ENCODE measurements around the gene LAMA2. TPM values are rescaled to one million over a fixed set of nuclear protein-coding genes. Genes with fewer than 3 reads are reported as not detected.

The LAMA2 gene
- total RNA-seq, 2 donors from 2014 or later: 3.6 to 7.5 TPM

- TF ChIP-seq CTCF (IDR thresholded peaks at IDR 0.05): no peak
- intact Hi-C loops (cut with DNase I): no loop called here
- Histone ChIP-seq H3K4me1 (no peaks in the 10 kb centered on the region), H3K27ac (no peak overlapping the region), H3K9me3 (no peaks in the 10 kb centered on the region), H3K27me3 (no peaks in the 10 kb centered on the region), H3K9ac (ENCODE audit: low read depth in 2 of 2, low read length in 2 of 2) (no peak overlapping the region), H3K36me3 (no peaks in the 10 kb centered on the region), H3K4me3 (no peak overlapping the region)
- DNase-seq: no peak
Observed at GRCh38 chr6:129473546-129473945, 590.6 kb downstream of the LAMA2 start.

GRCh38 chr6:129475477-129476247 lies 592.7 kb downstream of the LAMA2 start:
- H3K4me1 ChIP-seq: no peaks in the 10 kb centered on the region
- no peaks in the 10 kb centered on the region for H3K9me3 ChIP-seq

GRCh38 chr6:129476248-129476564 lies 593.3 kb downstream of the LAMA2 start:
- H3K27me3 ChIP-seq: no peaks in the 10 kb centered on the region
- intact Hi-C loops (cut with DNase I): no loop called here
- no peaks in the 10 kb centered on the region for H3K36me3 ChIP-seq
- no peak for DNase-seq
- no peak overlapping the region for H3K4me3 ChIP-seq
- no peak overlapping the region for H3K27ac ChIP-seq
- TF ChIP-seq CTCF (IDR thresholded peaks at IDR 0.05): no peak
- H3K9ac ChIP-seq (ENCODE audit: low read depth in 2 of 2, low read length in 2 of 2): no peak overlapping the region
- no peaks in the 10 kb centered on the region for H3K9me3 ChIP-seq
- no peaks in the 10 kb centered on the region for H3K4me1 ChIP-seq

More at GRCh38 chr6:129475477-129476247, 592.7 kb downstream of the LAMA2 start:
- Histone ChIP-seq H3K4me3 (no peak overlapping the region), H3K36me3 (no peaks in the 10 kb centered on the region), H3K9ac (ENCODE audit: low read depth in 2 of 2, low read length in 2 of 2) (no peak overlapping the region), H3K27ac (no peak overlapping the region), H3K27me3 (no peaks in the 10 kb centered on the region)
- DNase-seq: no peak
- TF ChIP-seq CTCF (IDR thresholded peaks at IDR 0.05): no peak
- intact Hi-C loops (cut with DNase I): no loop called here

GRCh38 chr6:129476810-129477209 lies 593.9 kb downstream of the LAMA2 start:
- no peak for TF ChIP-seq CTCF (IDR thresholded peaks at IDR 0.05)

GRCh38 chr6:129478379-129478778 lies 595.4 kb downstream of the LAMA2 start:
- H3K4me3 ChIP-seq: no peak overlapping the region
- no peaks in the 10 kb centered on the region for H3K36me3 ChIP-seq
- DNase-seq: no peak
- H3K4me1 ChIP-seq: no peaks in the 10 kb centered on the region
- no peaks in the 10 kb centered on the region for H3K27me3 ChIP-seq
- no peak overlapping the region for H3K9ac ChIP-seq (ENCODE audit: low read depth in 2 of 2, low read length in 2 of 2)
- no peak overlapping the region for H3K27ac ChIP-seq
- no peaks in the 10 kb centered on the region for H3K9me3 ChIP-seq
- TF ChIP-seq CTCF (IDR thresholded peaks at IDR 0.05): no peak
- intact Hi-C loops (cut with DNase I): no loop called here

More at GRCh38 chr6:129476810-129477209, 593.9 kb downstream of the LAMA2 start:
- H3K4me3 ChIP-seq: no peak overlapping the region
- intact Hi-C loops (cut with DNase I): no loop called here
- H3K9ac ChIP-seq (ENCODE audit: low read depth in 2 of 2, low read length in 2 of 2): no peak overlapping the region
- no peaks in the 10 kb centered on the region for H3K9me3 ChIP-seq
- no peak for DNase-seq
- no peaks in the 10 kb centered on the region for H3K27me3 ChIP-seq
- H3K27ac ChIP-seq: no peak overlapping the region
- no peaks in the 10 kb centered on the region for H3K36me3 ChIP-seq
- no peaks in the 10 kb centered on the region for H3K4me1 ChIP-seq

Data from colonic mucosa (tissue), 4 donors.